ENCODE results near the gene USP7. TPM values are rescaled to one million over a fixed set of nuclear protein-coding genes. Genes with fewer than 3 reads are reported as not detected.

The USP7 gene
- polyA plus RNA-seq, 2 of the 4 experiments (the other 2 are of a cell fraction), result 39.6 to 65.9 TPM

GRCh38 chr16:8912793-8913192 lies 50.9 kb downstream of the USP7 start:
- 88% methylated on average over 4 of the region's 4 CpGs for WGBS (ENCODE audit: missing lambda C conversion rate)
- CTCF ChIA-PET, result no interaction called here

GRCh38 chr16:8910811-8911210 lies 52.9 kb downstream of the USP7 start:
- FAIRE-seq (no peak), ATAC-seq (no peak), DNase-seq (ENCODE audit: low read depth in 1 of 2, low spot score in 1 of 2) (no peak)
- POLR2A ChIA-PET, result no interaction called here
- H3K4me2 ChIP-seq, result no peak overlapping the region
- CTCF ChIA-PET, result interaction anchor here (0.7 to 1.4 kb wide), 5 partner anchors 9 to 87 kb away, joined by 3 to 5 read pairs (median 4); no protein-coding TSS in a partner anchor
- H3K9me3 ChIP-seq, result no peaks in the 10 kb centered on the region
- no peak overlapping the region for H3K27ac ChIP-seq
- H3K4me3 ChIP-seq, result no peak overlapping the region
- 86% methylated on average over 1 of the region's 1 CpG for WGBS (ENCODE audit: missing lambda C conversion rate)
- TF ChIP-seq ELK1 (IDR thresholded peaks at IDR 0.05; ENCODE audit: low read depth, low read length), result no peak
- TF ChIP-seq MAX (IDR thresholded peaks at IDR 0.05), result no peak
- no peak for TF ChIP-seq KDM5A (IDR thresholded peaks at IDR 0.05)
- no peak for TF ChIP-seq PHF8 (IDR thresholded peaks at IDR 0.05; ENCODE audit: borderline replicate concordance, low read depth)
- TF ChIP-seq TP53 (CRISPR knock-in tag; IDR thresholded peaks at IDR 0.05), result no peak
- no peak for TF ChIP-seq FOSL2 (IDR thresholded peaks at IDR 0.05)
- no peak for TF ChIP-seq FOSL2 (CRISPR knock-in tag; IDR thresholded peaks at IDR 0.05)
- TF ChIP-seq MAZ (IDR thresholded peaks at IDR 0.05; ENCODE audit: borderline replicate concordance, low read depth, low read length), result no peak
- no peak for TF ChIP-seq BHLHE40 (IDR thresholded peaks at IDR 0.05; ENCODE audit: low read depth, low read length)
- TF ChIP-seq TFCP2L1 (CRISPR knock-in tag; IDR thresholded peaks at IDR 0.05), result no peak
- TF ChIP-seq RCOR1 (IDR thresholded peaks at IDR 0.05; ENCODE audit: low read depth, low read length), result no peak
- TF ChIP-seq MAFK (IDR thresholded peaks at IDR 0.05; ENCODE audit: partially characterized antibody), result no peak
- no peak for TF ChIP-seq RNF2 (IDR thresholded peaks at IDR 0.05; ENCODE audit: borderline replicate concordance, low read depth)
- no peak for TF ChIP-seq POLR2AphosphoS2 (conservative IDR thresholded peaks at IDR 0.05; ENCODE audit: low read length)
- no peak for TF ChIP-seq CEBPB (IDR thresholded peaks at IDR 0.05)
- TF ChIP-seq USF2 (IDR thresholded peaks at IDR 0.05), result no peak
- no peak for TF ChIP-seq MYC (IDR thresholded peaks at IDR 0.05; ENCODE audit: borderline replicate concordance, low read length)
- no peak for TF ChIP-seq SREBF2 (IDR thresholded peaks at IDR 0.05)
- no peak for TF ChIP-seq E2F6 (IDR thresholded peaks at IDR 0.05; ENCODE audit: borderline replicate concordance, low read depth)
- TF ChIP-seq, protein P1, sequence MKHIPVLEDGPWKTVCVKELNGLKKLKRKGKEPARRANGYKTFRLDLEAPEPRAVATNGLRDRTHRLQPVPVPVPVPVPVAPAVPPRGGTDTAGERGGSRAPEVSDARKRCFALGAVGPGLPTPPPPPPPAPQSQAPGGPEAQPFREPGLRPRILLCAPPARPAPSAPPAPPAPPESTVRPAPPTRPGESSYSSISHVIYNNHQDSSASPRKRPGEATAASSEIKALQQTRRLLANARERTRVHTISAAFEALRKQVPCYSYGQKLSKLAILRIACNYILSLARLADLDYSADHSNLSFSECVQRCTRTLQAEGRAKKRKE (CRISPR knock-in tag; IDR thresholded peaks at IDR 0.05; ENCODE audit: low read depth), result no peak
- peaks cover 6% of the 10 kb centered on the region; the same call in 1 of the 3 replicates for H3K4me1 ChIP-seq

More at GRCh38 chr16:8912793-8913192, 50.9 kb downstream of the USP7 start:
- DNase-seq (ENCODE audit: low read depth in 1 of 2, low spot score in 1 of 2) (no peak), ATAC-seq (no peak), FAIRE-seq (no peak)
- H3K4me2 ChIP-seq, result no peak overlapping the region
- H3K9me3 ChIP-seq, result no peaks in the 10 kb centered on the region
- H3K4me3 ChIP-seq, result no peak overlapping the region
- TF ChIP-seq EHF (CRISPR knock-in tag; IDR thresholded peaks at IDR 0.05) (no peak), CEBPB (IDR thresholded peaks at IDR 0.05) (no peak), RARB (CRISPR knock-in tag; IDR thresholded peaks at IDR 0.05) (no peak), PHF8 (IDR thresholded peaks at IDR 0.05; ENCODE audit: borderline replicate concordance, low read depth) (no peak), EHMT2 (IDR thresholded peaks at IDR 0.05; ENCODE audit: low read depth) (no peak), HMGXB4 (CRISPR knock-in tag; IDR thresholded peaks at IDR 0.05; ENCODE audit: borderline replicate concordance) (no peak), GATA3 (IDR thresholded peaks at IDR 0.05; ENCODE audit: borderline replicate concordance) (no peak), BHLHE40 (IDR thresholded peaks at IDR 0.05; ENCODE audit: low read depth, low read length) (no peak), ESRRA (IDR thresholded peaks at IDR 0.05; ENCODE audit: borderline replicate concordance, low read length) (no peak), ZFP36 (IDR thresholded peaks at IDR 0.05; ENCODE audit: borderline replicate concordance, partially characterized antibody) (no peak), HOXA7 (CRISPR knock-in tag; IDR thresholded peaks at IDR 0.05) (no peak), FOSL2 (IDR thresholded peaks at IDR 0.05) (no peak), FOSL2 (CRISPR knock-in tag; IDR thresholded peaks at IDR 0.05) (no peak), HOXB13 (CRISPR knock-in tag; IDR thresholded peaks at IDR 0.05; ENCODE audit: low read depth) (no peak)
- TF ChIP-seq, protein P1 (CRISPR knock-in tag; IDR thresholded peaks at IDR 0.05; ENCODE audit: low read depth), result no peak
- peaks cover 6% of the 10 kb centered on the region; the same call in 1 of the 3 replicates for H3K4me1 ChIP-seq
- H3K27ac ChIP-seq, result no peak overlapping the region
- POLR2A ChIA-PET, result no interaction called here

Data from A549 (cell line).